OCI-LY3 (cell line): ENCODE data around the gene PSMC3.

Experiments
- CTCF ChIP-seq: fragments of 200-600, 300-600 bp; sonication (generic); IDR thresholded peaks from 2 replicates; pipeline ENCODE4 v1.5.1; 2014; ENCODE audit warnings: antibody characterized with exemption, low read length, low read depth
- EZH2phosphoT487 ChIP-seq: fragments of 200-600 bp; shearing (Covaris generic); IDR thresholded peaks from 2 replicates; pipeline ENCODE4 v1.6.1; 2018; ENCODE audit warnings: antibody characterized with exemption, mixed run types, low read depth

GRCh38 chr11:47391711-47392432 lies 34.4 kb downstream of the PSMC3 start:
- TF ChIP-seq CTCF (no peak), EZH2phosphoT487 (no peak)
